Measurements from ENCODE around the gene PTPRF.

DNA sequence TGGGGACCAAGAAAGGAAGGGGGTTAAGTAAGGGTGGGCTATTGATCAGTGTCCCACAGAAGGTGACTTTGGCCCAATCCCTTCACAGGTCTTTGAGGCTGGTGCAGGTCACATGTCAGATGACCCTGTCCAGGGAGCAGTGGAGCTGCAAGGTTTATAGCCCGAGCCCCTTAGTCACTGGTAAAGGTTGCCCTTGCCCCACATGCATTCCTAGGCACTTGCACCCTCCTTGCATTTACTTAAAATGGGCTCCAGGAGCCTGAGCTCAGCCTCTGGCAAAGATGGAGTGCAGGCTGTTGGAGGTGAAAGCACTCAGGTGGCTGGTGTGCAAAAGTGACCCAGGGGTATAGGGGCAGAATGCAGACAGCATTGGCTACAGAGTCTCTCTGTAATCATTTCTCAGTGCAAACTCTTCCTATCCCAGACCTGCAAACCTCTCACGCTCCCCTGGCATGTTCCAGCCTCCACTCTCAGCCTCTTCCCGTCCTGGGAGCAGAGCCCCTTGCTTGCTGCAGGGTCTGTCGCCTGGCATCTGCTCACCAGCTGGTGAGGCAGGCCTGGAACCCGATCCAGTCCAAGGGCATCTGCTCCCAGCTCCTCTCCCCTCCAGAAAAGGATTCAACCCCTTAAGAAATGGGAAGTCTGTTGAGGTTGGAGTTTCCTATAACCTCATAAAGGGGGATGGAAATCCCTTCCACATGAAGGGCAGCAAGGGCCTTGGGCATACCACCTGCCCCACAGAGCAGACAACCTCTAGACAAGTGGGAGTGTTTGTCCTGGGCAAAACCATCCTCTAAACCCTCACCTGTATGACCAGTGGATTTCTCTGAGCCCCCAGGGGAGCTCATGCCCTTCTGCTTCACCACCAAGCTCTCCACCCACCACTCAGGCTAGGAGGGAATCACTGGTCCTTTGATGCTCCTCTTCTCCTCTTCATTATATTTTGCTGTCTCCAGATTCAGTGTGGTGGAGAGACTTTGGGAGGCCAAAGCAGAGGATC, 23.1 kb upstream of the PTPRF start:
- TF ChIP-seq ZBTB7A (IDR thresholded peaks at IDR 0.05; ENCODE audit: low read depth) (no peak), NFIC (IDR thresholded peaks at IDR 0.05) (no peak), RAD21 (IDR thresholded peaks at IDR 0.05; ENCODE audit: low read depth) (no peak), CEBPB (IDR thresholded peaks at IDR 0.05) (no peak), REST (IDR thresholded peaks at IDR 0.05; ENCODE audit: low read depth) (no peak), TAF1 (IDR thresholded peaks at IDR 0.05; ENCODE audit: low read depth) (no peak), FOXM1 (IDR thresholded peaks at IDR 0.05; ENCODE audit: borderline replicate concordance, low read depth) (no peak)
